SH-SY5Y (cell line): ENCODE measurements around the gene RNF40.

ENCODE experiments used
- GATA2 ChIP-seq: IDR thresholded peaks from 2 replicates; pipeline ENCODE4 v1.6.1; 2011; ENCODE audit warnings: mild to moderate bottlenecking, low read depth, low read length
- GATA3 ChIP-seq: IDR thresholded peaks from 2 replicates; pipeline ENCODE4 v1.6.1; 2011; ENCODE audit warnings: low read depth, mild to moderate bottlenecking, low read length, moderate library complexity

GRCh38 chr16:30753596-30753995, 8.5 kb upstream of the RNF40 start:
- no peak for TF ChIP-seq GATA3
- no peak for TF ChIP-seq GATA2
